Prostate gland (tissue), 2 donors: Measurements from ENCODE around the gene CXorf38.

Experiments
- CTCF ChIP-seq, 4 experiments: fragments of 200-600 bp in 2 of 4; fragments of 450-650 bp in 2 of 4; sonication (generic) in 2 of 4; IDR thresholded peaks; 1 replicate in 3 of 4; 2 replicates in 1 of 4; pipeline ENCODE4 v1.5.1; 2016 to 2019; ENCODE audit warnings: antibody characterized with exemption in 4 of 4, mild to moderate bottlenecking in 2 of 4, moderate library complexity in 2 of 4
- POLR2A ChIP-seq: fragments of 450-650 bp; IDR thresholded peaks from one replicate; pipeline ENCODE4 v1.6.1; 2016; ENCODE audit warnings: antibody characterized with exemption, mild to moderate bottlenecking
- POLR2AphosphoS5 ChIP-seq: sonication (generic); formaldehyde crosslinking; IDR thresholded peaks from one replicate; pipeline ENCODE4 v1.6.1; 2017; ENCODE audit warnings: antibody characterized with exemption

- TF ChIP-seq CTCF (IDR thresholded peaks at IDR 0.05) (peak; percentile 43 to 78 (median 73)), POLR2A (no peak), POLR2AphosphoS5 (peak; percentile 24)
Measured at GRCh38 chrX:40651620-40652223, 4.4 kb upstream of the CXorf38 start.
